Measurements from ENCODE around the gene COL21A1. TPM values are rescaled to one million over a fixed set of nuclear protein-coding genes. Genes with fewer than 3 reads are reported as not detected.

COL21A1 gene
- total RNA-seq, 2 experiments from 2014 or later: not detected

GRCh38 chr6:56172144-56172543 is 75.2 kb downstream of the COL21A1 start:
- no peak for TF ChIP-seq CTCF (IDR thresholded peaks at IDR 0.05)
- ChIA-PET POLR2A (no interaction called here), CTCF (no interaction called here)
- Histone ChIP-seq H3K27me3 (ENCODE audit: control insufficient read depth in 1 of 2, insufficient read depth in 2 of 2, low read length in 2 of 2) (no peaks in the 10 kb centered on the region), H3K36me3 (ENCODE audit: insufficient read depth, low read length) (no peaks in the 10 kb centered on the region), H3K9me3 (ENCODE audit: control insufficient read depth in 1 of 2, insufficient read depth in 1 of 2, low read length in 2 of 2) (peaks cover 0 to 15% of the 10 kb centered on the region in 2 experiments), H3K27ac (ENCODE audit: low read depth in 1 of 2, low read length in 2 of 2) (no peak overlapping the region), H3K4me3 (ENCODE audit: low read length) (no peak overlapping the region), H3K4me1 (ENCODE audit: insufficient read depth, low read length) (no peaks in the 10 kb centered on the region)
- no peak for ATAC-seq (ENCODE audit: poor library complexity)
- Mint-ChIP-seq H3K36me3 (ENCODE audit: low read depth) (no peaks in the 10 kb centered on the region), H3K4me3 (no peak overlapping the region), H3K27ac (no peak overlapping the region), H3K4me1 (ENCODE audit: low read depth) (no peaks in the 10 kb centered on the region), H3K9me3 (peaks cover 34% of the 10 kb centered on the region), H3K27me3 (no peaks in the 10 kb centered on the region)
- intact Hi-C loops (cut with DNase I, micrococcal nuclease): no loop called here
- no peak for DNase-seq

GRCh38 chr6:56169366-56169765 is 78.0 kb downstream of the COL21A1 start:
- CTCF ChIA-PET: no interaction called here
- no peaks in the 10 kb centered on the region for H3K36me3 ChIP-seq (ENCODE audit: insufficient read depth, low read length)
- no peak for TF ChIP-seq CTCF (IDR thresholded peaks at IDR 0.05)
- Mint-ChIP-seq H3K4me1 (ENCODE audit: low read depth) (no peaks in the 10 kb centered on the region), H3K36me3 (ENCODE audit: low read depth) (no peaks in the 10 kb centered on the region), H3K4me3 (no peak overlapping the region), H3K27ac (no peak overlapping the region), H3K9me3 (peaks cover 24% of the 10 kb centered on the region), H3K27me3 (no peaks in the 10 kb centered on the region)
- POLR2A ChIA-PET: no interaction called here
- H3K4me3 ChIP-seq (ENCODE audit: low read length): no peak overlapping the region
- ATAC-seq (ENCODE audit: poor library complexity): no peak
- no peak overlapping the region for H3K27ac ChIP-seq (ENCODE audit: low read depth in 1 of 2, low read length in 2 of 2)
- no peaks in the 10 kb centered on the region for H3K4me1 ChIP-seq (ENCODE audit: insufficient read depth, low read length)
- DNase-seq: no peak
- H3K9me3 ChIP-seq (ENCODE audit: control insufficient read depth in 1 of 2, insufficient read depth in 1 of 2, low read length in 2 of 2): peaks cover 4 to 15% of the 10 kb centered on the region in 2 experiments
- H3K27me3 ChIP-seq (ENCODE audit: control insufficient read depth in 1 of 2, insufficient read depth in 2 of 2, low read length in 2 of 2): no peaks in the 10 kb centered on the region
- intact Hi-C loops (cut with DNase I, micrococcal nuclease): no loop called here

GRCh38 chr6:56168596-56168995 is 78.8 kb downstream of the COL21A1 start:
- TF ChIP-seq CTCF (IDR thresholded peaks at IDR 0.05): no peak
- H3K27me3 ChIP-seq (ENCODE audit: control insufficient read depth in 1 of 2, insufficient read depth in 2 of 2, low read length in 2 of 2): no peaks in the 10 kb centered on the region
- H3K9me3 ChIP-seq (ENCODE audit: control insufficient read depth in 1 of 2, insufficient read depth in 1 of 2, low read length in 2 of 2): peaks cover 4 to 15% of the 10 kb centered on the region in 2 experiments
- H3K9me3 Mint-ChIP-seq: peaks cover 20% of the 10 kb centered on the region
- DNase-seq (no peak), ATAC-seq (ENCODE audit: poor library complexity) (no peak)
- intact Hi-C loops (cut with DNase I, micrococcal nuclease): no loop called here
- H3K27ac Mint-ChIP-seq: no peak overlapping the region
- H3K4me1 Mint-ChIP-seq (ENCODE audit: low read depth): no peaks in the 10 kb centered on the region
- CTCF ChIA-PET: no interaction called here
- no peaks in the 10 kb centered on the region for H3K36me3 Mint-ChIP-seq (ENCODE audit: low read depth)
- H3K4me3 Mint-ChIP-seq: no peak overlapping the region
- no peaks in the 10 kb centered on the region for H3K4me1 ChIP-seq (ENCODE audit: insufficient read depth, low read length)
- no peak overlapping the region for H3K27ac ChIP-seq (ENCODE audit: low read depth in 1 of 2, low read length in 2 of 2)
- no peaks in the 10 kb centered on the region for H3K27me3 Mint-ChIP-seq
- no peaks in the 10 kb centered on the region for H3K36me3 ChIP-seq (ENCODE audit: insufficient read depth, low read length)
- POLR2A ChIA-PET: no interaction called here
- H3K4me3 ChIP-seq (ENCODE audit: low read length): no peak overlapping the region
